Activated naive CD4-positive, alpha-beta T cell (primary cell): ENCODE measurements around the gene CAAP1.
"Not testable (repeated sequence)": the region's sequence is repeated elsewhere in the genome, so short reads cannot be mapped to it uniquely, and the experiment has no call there.

Experiments
- DNase-seq, 4 experiments: peaks; one replicate each; lab custom pipeline; 2025; lab: John Stamatoyannopoulos, UW

CAAP1 gene

DNA sequence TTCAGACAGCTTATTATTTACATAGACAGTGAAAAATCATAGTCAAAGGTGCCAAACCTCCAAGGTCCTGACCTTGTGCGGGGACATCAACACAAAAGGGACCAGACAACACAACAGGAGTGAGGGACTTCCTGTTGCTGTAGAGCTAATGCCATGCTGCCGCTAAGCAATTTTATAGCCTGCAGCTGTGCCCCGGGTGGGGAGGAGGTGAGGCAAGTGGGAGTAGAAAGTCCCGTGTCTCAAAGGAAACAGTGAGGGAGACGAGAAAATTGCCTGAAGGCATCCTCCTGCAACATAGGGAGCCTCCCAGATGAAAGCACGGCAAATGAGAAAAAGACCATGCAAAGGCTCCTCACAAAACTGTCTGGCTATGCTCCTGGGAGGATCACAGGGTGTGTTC, 58.8 kb downstream of the CAAP1 start:
- DNase-seq: no peak

DNA sequence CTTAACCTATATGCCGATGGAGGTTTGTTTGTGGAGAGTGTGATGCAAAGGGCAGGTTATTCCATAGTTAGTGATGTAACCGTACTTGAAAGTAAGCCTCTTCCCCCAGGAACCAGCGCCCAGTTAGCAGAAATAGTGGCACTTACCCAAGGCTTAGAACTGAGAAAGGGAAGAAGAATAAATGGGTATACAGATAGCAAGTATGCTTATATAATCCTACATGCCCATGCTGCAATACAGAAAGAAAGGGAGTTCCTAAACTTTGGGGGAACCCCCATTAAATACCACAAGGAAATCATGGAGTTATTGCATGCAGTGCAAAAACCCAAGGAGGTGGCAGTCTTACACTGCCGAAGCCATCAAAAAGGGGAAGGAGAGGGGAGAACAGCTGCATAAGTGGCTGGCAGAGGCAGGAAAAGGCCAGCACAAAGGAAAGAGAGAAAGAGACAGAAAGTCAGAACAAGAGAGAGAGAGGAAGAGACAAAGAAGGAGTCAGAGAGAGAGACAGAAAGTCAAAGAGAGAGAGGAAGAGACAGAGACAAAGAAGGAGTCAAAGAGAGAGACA, 64.1 kb downstream of the CAAP1 start:
- DNase-seq: not testable (repeated sequence)

DNA sequence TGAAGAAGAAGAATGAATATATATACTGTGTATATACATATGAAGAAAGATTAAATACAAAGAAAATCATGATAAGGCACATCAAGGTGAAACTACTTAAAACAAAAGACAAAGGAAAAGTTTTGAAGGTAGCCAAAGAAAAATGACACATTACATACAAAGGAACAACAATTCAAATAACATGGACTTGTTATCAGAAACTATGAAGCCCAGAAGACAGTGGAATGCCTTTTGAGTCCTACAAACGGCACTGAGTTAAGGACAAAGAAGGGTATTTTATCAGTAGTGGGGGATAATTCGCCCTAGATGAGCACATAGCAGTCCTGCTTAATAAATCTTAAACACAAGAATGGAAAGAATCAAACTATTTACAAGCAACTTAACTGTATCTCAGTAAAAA, 77.8 kb downstream of the CAAP1 start:
- no peak for DNase-seq

DNA sequence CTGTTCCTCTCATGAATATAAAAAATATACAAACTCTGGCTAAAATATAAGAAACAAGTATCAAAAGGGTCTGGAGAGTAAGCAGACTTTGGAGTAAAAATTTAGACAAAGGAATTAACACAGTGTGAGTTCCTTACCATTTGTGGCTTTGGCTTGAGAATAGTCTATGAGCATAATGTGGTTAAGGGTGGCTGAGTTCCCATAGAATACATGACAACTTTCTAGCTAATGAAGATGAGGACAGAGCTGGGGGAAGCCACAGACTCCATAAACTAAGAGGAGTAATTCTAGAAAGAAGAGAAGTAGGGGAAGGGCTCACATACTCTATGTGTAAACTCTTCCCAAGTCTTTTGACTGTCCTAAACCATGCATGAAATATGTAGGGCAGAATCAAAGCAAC, 79.4 kb downstream of the CAAP1 start:
- no peak for DNase-seq

DNA sequence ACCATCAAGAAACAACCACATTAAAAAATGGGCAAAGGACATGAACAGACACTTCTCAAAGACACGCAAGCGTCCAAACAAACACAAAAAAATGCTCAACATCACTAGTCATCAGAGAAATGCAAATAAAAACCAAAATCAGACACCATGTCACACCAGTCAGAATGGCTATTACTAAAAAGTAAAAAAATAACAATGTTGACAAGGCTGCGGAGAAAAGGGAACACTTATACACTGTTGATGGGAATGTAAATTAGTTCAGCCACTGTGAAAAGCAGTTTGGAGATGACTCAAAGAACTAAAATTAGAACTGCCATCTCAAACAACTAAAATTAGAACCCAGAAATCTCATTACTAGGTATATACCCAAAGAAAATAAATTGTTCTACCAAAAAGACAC, 80.4 kb downstream of the CAAP1 start:
- no peak for DNase-seq

DNA sequence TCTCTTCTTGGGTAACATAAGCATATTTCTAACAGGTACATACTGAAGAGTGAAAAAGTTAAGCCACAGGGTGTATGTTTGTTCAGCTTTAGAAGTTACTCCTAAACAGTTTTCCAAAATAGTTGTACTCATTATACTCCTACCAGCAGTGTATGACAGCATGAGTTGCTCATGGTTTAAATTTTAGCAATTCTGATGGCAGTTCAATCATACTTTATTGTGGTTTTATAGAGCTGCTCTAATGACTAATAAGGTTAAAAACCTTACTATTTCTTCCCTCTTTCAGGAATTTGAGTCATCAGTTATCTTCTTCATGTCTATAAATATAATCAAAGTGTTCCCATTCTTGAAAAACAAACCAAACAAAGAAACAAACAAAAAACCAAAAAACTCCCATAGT, 81.5 kb downstream of the CAAP1 start:
- DNase-seq: no peak

DNA sequence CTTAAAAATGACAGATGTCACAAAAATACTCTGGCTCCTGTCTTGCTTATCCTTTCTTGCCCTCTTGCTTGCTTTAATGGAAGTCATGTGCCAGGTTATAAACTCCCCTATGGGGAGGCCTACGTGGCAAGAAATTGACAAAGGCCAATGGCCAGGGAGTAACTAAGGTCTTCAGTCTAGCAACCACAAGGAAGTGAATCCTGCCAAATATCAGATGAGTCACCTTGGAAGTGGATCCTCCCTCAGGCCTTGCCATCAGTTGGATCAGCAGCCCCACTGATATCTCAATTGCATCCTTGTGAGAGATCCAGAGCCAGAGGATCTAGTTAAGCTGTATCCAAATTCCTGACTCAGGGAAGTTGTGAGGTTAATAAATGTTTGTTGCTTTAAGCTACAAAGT, 82.8 kb downstream of the CAAP1 start:
- DNase-seq: no peak

DNA sequence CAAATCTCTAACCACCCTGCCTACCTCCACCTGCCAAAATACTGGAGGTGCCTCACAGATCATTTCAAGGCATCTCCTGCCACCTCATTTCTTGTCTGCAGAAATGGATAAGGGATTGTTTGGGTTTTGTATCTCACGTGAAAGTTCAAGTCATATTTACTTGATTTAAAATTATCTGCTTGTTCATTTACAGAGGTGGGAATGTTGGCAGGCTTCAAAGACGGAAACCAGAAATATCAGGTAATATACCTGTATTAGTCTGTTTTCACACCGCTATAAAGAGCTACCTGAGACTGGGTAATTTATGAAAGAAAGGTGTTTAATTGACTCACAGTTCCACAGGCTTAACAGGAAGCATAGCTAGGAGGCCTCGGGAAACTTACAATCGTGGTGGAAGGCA, 85.4 kb downstream of the CAAP1 start:
- no peak for DNase-seq

DNA sequence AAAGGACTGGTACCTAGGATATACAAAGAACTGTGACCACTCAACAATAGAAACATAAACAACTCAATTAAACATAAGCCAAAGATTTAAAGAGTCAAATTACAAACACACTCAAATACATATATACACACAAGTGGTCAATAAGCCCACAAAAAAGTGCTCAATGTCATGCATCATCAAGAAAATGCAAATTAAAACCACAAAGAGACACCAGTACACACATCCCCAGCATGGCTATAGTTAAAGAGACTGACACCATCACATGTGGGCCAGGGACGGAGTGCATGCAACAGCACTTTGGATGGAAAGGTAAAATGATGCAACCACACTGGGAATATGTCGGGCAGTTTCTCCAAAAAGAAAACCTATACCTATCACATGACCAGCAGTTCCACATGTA, 89.7 kb downstream of the CAAP1 start:
- no peak for DNase-seq

DNA sequence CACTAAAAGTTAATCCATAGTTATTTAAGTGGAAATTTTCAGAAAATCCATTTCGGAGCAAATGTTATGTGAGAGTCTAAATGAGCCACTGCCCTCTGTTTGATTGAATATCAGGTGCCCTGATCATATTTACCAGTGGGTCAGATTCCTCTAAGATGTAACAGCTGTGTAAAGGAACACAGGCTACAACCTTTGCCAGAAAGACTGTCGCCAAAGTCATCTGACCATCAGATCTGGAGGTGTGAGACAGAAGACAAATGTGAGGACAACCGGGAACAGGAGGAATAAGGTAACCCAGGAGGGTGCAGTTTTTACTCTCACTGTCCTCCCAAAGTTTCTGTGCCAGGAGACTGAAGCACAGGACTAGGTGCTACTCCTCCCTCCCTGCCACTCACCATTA, 90.8 kb downstream of the CAAP1 start:
- DNase-seq: no peak

DNA sequence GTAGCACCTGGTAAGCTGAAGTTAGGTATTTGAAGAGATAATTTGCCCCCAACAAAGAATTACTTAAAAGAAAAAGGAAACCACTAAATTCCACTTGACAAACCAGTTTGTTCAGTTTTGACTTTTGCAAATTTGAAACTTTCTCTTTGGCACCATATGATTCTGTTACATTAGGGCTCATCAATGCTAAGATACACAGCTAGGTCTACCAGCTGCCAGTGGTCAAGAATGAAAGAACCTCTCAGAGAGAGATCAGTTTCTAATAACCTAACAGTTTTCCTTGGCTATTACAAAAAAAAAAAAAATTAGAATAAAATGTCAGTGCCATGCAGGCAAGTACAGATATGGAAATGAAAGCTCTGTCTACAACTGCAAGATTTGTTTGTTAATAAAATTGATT, 92.3 kb downstream of the CAAP1 start:
- no peak for DNase-seq

DNA sequence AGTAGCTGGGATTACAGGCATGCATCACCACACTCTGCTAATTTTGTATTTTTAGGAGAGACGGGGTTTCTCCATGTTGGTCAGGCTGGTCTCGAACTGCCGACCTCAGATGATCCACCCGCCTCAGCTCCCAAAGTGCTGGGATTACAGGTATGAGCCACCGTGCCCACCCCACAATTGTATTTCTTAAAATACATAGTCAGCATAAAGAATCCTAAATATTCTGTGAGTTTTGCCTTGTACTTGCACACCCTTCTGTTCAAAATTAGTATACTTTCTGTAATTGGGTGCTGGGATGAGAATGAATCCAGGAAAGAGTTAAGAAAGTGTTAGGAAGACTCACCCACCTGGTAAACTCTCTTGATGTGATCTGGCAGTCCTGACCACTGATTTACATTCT, 101.3 kb downstream of the CAAP1 start:
- DNase-seq: no peak
